CD4-positive, alpha-beta T cell treated with Interleukin-15 for 1 hour (primary cell): ENCODE data around the gene KRTAP12-3.
"Not testable (repeated sequence)": the region's sequence is repeated elsewhere in the genome, so short reads cannot be mapped to it uniquely, and the experiment has no call there.

Experiments used
- DNase-seq: peaks from one replicate; pipeline ENCODE4 v3.0.0-alpha.2; 2020

The KRTAP12-3 gene

GRCh38 chr21:44653123-44653522, 4.6 kb upstream of the KRTAP12-3 start:
- no peak for DNase-seq

- peak; percentile 83 for DNase-seq
Observed at GRCh38 chr21:44653656-44654575, 3.8 kb upstream of the KRTAP12-3 start.

- no peak for DNase-seq
Observed at GRCh38 chr21:44654576-44655175, 3.1 kb upstream of the KRTAP12-3 start, which contains the start of gene KRTAP12-4. Gene KRTAP12-4, minus strand, starts transcription at chr21:44654659. Its CDS starts 45 bp downstream, at chr21:44654614.

- no peak for DNase-seq
Observed at GRCh38 chr21:44656868-44657267, 864 bp upstream of the KRTAP12-3 start.

- no peak for DNase-seq
Observed at GRCh38 chr21:44658541-44658910, 794 bp downstream of the KRTAP12-3 start.

GRCh38 chr21:44658913-44659595, 1.3 kb downstream of the KRTAP12-3 start:
- no peak for DNase-seq

- not testable (repeated sequence) for DNase-seq
Observed at GRCh38 chr21:44661567-44661966, 3.8 kb downstream of the KRTAP12-3 start.

- DNase-seq: no peak
Observed at GRCh38 chr21:44664691-44665090, 7.0 kb downstream of the KRTAP12-3 start.

- no peak for DNase-seq
Observed at GRCh38 chr21:44666401-44667320, 8.9 kb downstream of the KRTAP12-3 start, which contains the start of gene KRTAP12-2. Gene KRTAP12-2, minus strand, starts transcription at chr21:44666927. Its CDS starts 41 bp downstream, at chr21:44666886.

- DNase-seq: no peak
Observed at GRCh38 chr21:44667612-44668011, 9.9 kb downstream of the KRTAP12-3 start.

GRCh38 chr21:44670642-44671432, 13.1 kb downstream of the KRTAP12-3 start:
- no peak for DNase-seq

GRCh38 chr21:44671911-44672310, 14.2 kb downstream of the KRTAP12-3 start:
- DNase-seq: no peak

- DNase-seq: no peak
Observed at GRCh38 chr21:44677881-44678280, 20.1 kb downstream of the KRTAP12-3 start.

- DNase-seq: no peak
Observed at GRCh38 chr21:44681152-44681551, 23.4 kb downstream of the KRTAP12-3 start.

- DNase-seq: no peak
Observed at GRCh38 chr21:44681861-44682579, 24.3 kb downstream of the KRTAP12-3 start, which contains the start of gene KRTAP12-1. Gene KRTAP12-1, minus strand, starts transcription at chr21:44682163. Its CDS starts 40 bp downstream, at chr21:44682123.

- no peak for DNase-seq
Observed at GRCh38 chr21:44682580-44683151, 24.9 kb downstream of the KRTAP12-3 start.

GRCh38 chr21:44684077-44684476, 26.3 kb downstream of the KRTAP12-3 start:
- DNase-seq: no peak

GRCh38 chr21:44684483-44684882, 26.8 kb downstream of the KRTAP12-3 start:
- DNase-seq: no peak

GRCh38 chr21:44685050-44685449, 27.3 kb downstream of the KRTAP12-3 start:
- DNase-seq: not testable (repeated sequence)
